CD14-positive monocyte (primary cell): Measurements from ENCODE around the gene XDH. TPM values are rescaled to one million over a fixed set of nuclear protein-coding genes. Genes with fewer than 3 reads are reported as not detected.

Source experiments
- DNase-seq, 3 donors: peaks; one replicate each; pipeline ENCODE4 v3.0.0-alpha.2; 2011 to 2022
- H2AFZ ChIP-seq: 2 replicates; pipeline ENCODE4 v1.6.0; 2012; ENCODE audit warnings: mild to moderate bottlenecking, low read depth, low read length, inconsistent platforms; ENCODE audit not compliant: insufficient read depth, poor library complexity, severe bottlenecking
- H3K27ac ChIP-seq, 2 donors: 1 replicate in 1 of 2; 2 replicates in 1 of 2; pipeline ENCODE4 v1.5.1; 2012 to 2013; ENCODE audit warnings: low read length in 2 of 2, control low read depth in 1 of 2, inconsistent platforms in 1 of 2, low read depth in 1 of 2, mild to moderate bottlenecking in 1 of 2
- H3K27me3 ChIP-seq, 2 donors: one replicate each; pipeline versions ENCODE4 v1.6.0 to v1.6.1; 2011 to 2013; ENCODE audit warnings: low read length in 2 of 2; ENCODE audit not compliant: control insufficient read depth in 2 of 2, insufficient read depth in 2 of 2
- H3K36me3 ChIP-seq, 2 donors: replicated peaks in 1 of 2; 1 replicate in 1 of 2; 2 replicates in 1 of 2; pipeline versions ENCODE4 v1.5.1 to v1.6.1; 2012 to 2013; ENCODE audit warnings: low read length in 2 of 2, control low read depth in 1 of 2, inconsistent platforms in 1 of 2, mild to moderate bottlenecking in 1 of 2; ENCODE audit not compliant: insufficient read depth in 2 of 2, control insufficient read depth in 1 of 2
- H3K4me1 ChIP-seq, 2 donors: 1 replicate in 1 of 2; 2 replicates in 1 of 2; pipeline versions ENCODE4 v1.5.1 to v1.6.1; 2012 to 2013; ENCODE audit warnings: low read length in 2 of 2, control low read depth in 1 of 2, inconsistent platforms in 1 of 2, mild to moderate bottlenecking in 1 of 2, moderate library complexity in 1 of 2; ENCODE audit not compliant: insufficient read depth in 2 of 2, control insufficient read depth in 1 of 2
- H3K4me2 ChIP-seq: replicated peaks from 2 replicates; pipeline ENCODE3; 2012; ENCODE audit warnings: low read length, moderate library complexity, mild to moderate bottlenecking; ENCODE audit not compliant: poor library complexity, severe bottlenecking; ENCODE audit errors: extremely low read depth
- H3K4me3 ChIP-seq, 3 experiments: fragments of 200-600 bp in 1 of 3; sonication (generic) in 1 of 3; replicated peaks in 1 of 3; 1 replicate in 2 of 3; 2 replicates in 1 of 3; pipeline ENCODE4 v1.5.1; 2011 to 2013; ENCODE audit warnings: low read length in 3 of 3, mild to moderate bottlenecking in 3 of 3, control low read depth in 2 of 3, low read depth in 2 of 3, inconsistent platforms in 1 of 3, moderate library complexity in 1 of 3
- H3K79me2 ChIP-seq: 2 replicates; pipeline ENCODE4 v1.6.0; 2012; ENCODE audit warnings: mild to moderate bottlenecking, control low read depth, inconsistent platforms, low read length, moderate library complexity; ENCODE audit not compliant: insufficient read depth
- H3K9ac ChIP-seq: 2 replicates; pipeline ENCODE4 v1.6.0; 2017; ENCODE audit warnings: low read length, mild to moderate bottlenecking; ENCODE audit not compliant: insufficient read depth, poor library complexity, severe bottlenecking
- H3K9me3 ChIP-seq, 2 donors: replicated peaks in 1 of 2; 1 replicate in 1 of 2; 2 replicates in 1 of 2; pipeline versions ENCODE4 v1.5.1 to v1.6.1; 2012 to 2013; ENCODE audit warnings: low read length in 2 of 2, control low read depth in 1 of 2; ENCODE audit not compliant: control insufficient read depth in 1 of 2, insufficient read depth in 1 of 2
- H4K20me1 ChIP-seq: 2 replicates; pipeline ENCODE4 v1.6.0; 2012; ENCODE audit warnings: mild to moderate bottlenecking, low read length, control low read depth, moderate library complexity; ENCODE audit not compliant: insufficient read depth
- H3K27ac Mint-ChIP-seq, 7 donors: one replicate each; pipeline ENCODE4 v1.8.0; 2020; ENCODE audit warnings: mild to moderate bottlenecking in 7 of 7, mixed read lengths in 7 of 7, moderate library complexity in 6 of 7, inconsistent platforms in 2 of 7
- H3K27me3 Mint-ChIP-seq, 3 donors: one replicate each; pipeline ENCODE4 v1.8.0; 2021 to 2022; ENCODE audit warnings: low read depth in 3 of 3, mild to moderate bottlenecking in 3 of 3, mixed read lengths in 3 of 3, moderate library complexity in 3 of 3, inconsistent platforms in 1 of 3
- H3K36me3 Mint-ChIP-seq, 2 donors: one replicate each; pipeline ENCODE4 v1.8.0; 2020; ENCODE audit warnings: mixed read lengths in 2 of 2, inconsistent platforms in 1 of 2, mild to moderate bottlenecking in 1 of 2
- H3K4me1 Mint-ChIP-seq: one replicate; pipeline ENCODE4 v1.8.0; 2020; ENCODE audit warnings: mild to moderate bottlenecking, mixed read lengths
- H3K4me3 Mint-ChIP-seq, 2 donors: one replicate each; pipeline ENCODE4 v1.8.0; 2020; ENCODE audit warnings: mild to moderate bottlenecking in 2 of 2, mixed read lengths in 2 of 2, moderate library complexity in 1 of 2
- H3K9me3 Mint-ChIP-seq, 7 donors: one replicate each; pipeline ENCODE4 v1.8.0; 2020 to 2022; ENCODE audit warnings: mixed read lengths in 7 of 7, mild to moderate bottlenecking in 6 of 7, moderate library complexity in 6 of 7, inconsistent platforms in 2 of 7
- CTCF ChIP-seq: fragments of 200-600 bp; IDR thresholded peaks from one replicate; pipeline ENCODE4 v1.8.0; 2022; ENCODE audit warnings: antibody characterized with exemption, mild to moderate bottlenecking
- WGBS: methylation state at CpG from one replicate; pipeline ENCODE4 v1.1.5; 2013; ENCODE audit warnings: missing lambda C conversion rate; ENCODE audit not compliant: insufficient coverage; 5-methylcytosine and 5-hydroxymethylcytosine counted together
- intact Hi-C, 2 donors: fragments of 100-400 bp; cut with micrococcal nuclease; formaldehyde crosslinking; loops; one replicate each; pipeline versions ENCODE4 v1.15.0 to v1.15.1; 2023
- polyA plus RNA-seq, 3 donors: library from polyadenylated mRNA; depleted of rRNA in 1 of 3; unstranded in 2 of 3; stranded (reverse) in 1 of 3; fragments of 300-500 nt in 2 of 3; fragments of >200 nt in 1 of 3; fragmentation: Illumina TruSeq in 2 of 3; gene quantifications; 1 replicate in 2 of 3; 2 replicates in 1 of 3; pipeline ENCODE4 v1.2.3, GENCODE V29; 2012 to 2021

Gene XDH
- polyA plus RNA-seq, 3 donors: not detected

GRCh38 chr2:31428001-31428418 is 13.5 kb upstream of the XDH start:
- H3K4me1 ChIP-seq: no peaks in the 10 kb centered on the region
- no peak overlapping the region for H3K9ac ChIP-seq
- no peak overlapping the region for H2AFZ ChIP-seq
- no peak for TF ChIP-seq CTCF
- H3K36me3 Mint-ChIP-seq: no peaks in the 10 kb centered on the region
- intact Hi-C loops: no loop called here
- H3K36me3 ChIP-seq: no peaks in the 10 kb centered on the region
- H3K4me1 Mint-ChIP-seq: no peaks in the 10 kb centered on the region
- no peak overlapping the region for H3K4me3 Mint-ChIP-seq
- peak overlapping the region in 1 of 7 donors; percentile 16 for H3K27ac Mint-ChIP-seq
- H3K27ac ChIP-seq: no peak overlapping the region
- 85% methylated on average over 2 of the region's 4 CpGs for WGBS
- H3K4me2 ChIP-seq: no peak overlapping the region
- H3K79me2 ChIP-seq: no peaks in the 10 kb centered on the region
- H3K4me3 ChIP-seq: no peak overlapping the region
- peaks cover 3 to 17% (median 5%) of the 10 kb centered on the region in 7 donors for H3K9me3 Mint-ChIP-seq
- H3K9me3 ChIP-seq: no peaks in the 10 kb centered on the region
- peaks cover 0 to 3% (median 2%) of the 10 kb centered on the region in 3 donors for H3K27me3 Mint-ChIP-seq
- no peaks in the 10 kb centered on the region for H3K27me3 ChIP-seq
- DNase-seq: no peak
- no peaks in the 10 kb centered on the region for H4K20me1 ChIP-seq

GRCh38 chr2:31426096-31426495 is 11.6 kb upstream of the XDH start:
- no peak overlapping the region for H3K4me2 ChIP-seq
- 100% methylated on average over 2 of the region's 8 CpGs for WGBS
- no peaks in the 10 kb centered on the region for H3K27me3 ChIP-seq
- Mint-ChIP-seq H3K9me3 (peaks cover 4 to 13% (median 5%) of the 10 kb centered on the region in 7 donors), H3K4me3 (no peak overlapping the region), H3K27me3 (peaks cover 0 to 3% (median 2%) of the 10 kb centered on the region in 3 donors), H3K4me1 (no peaks in the 10 kb centered on the region), H3K36me3 (no peaks in the 10 kb centered on the region), H3K27ac (no peak overlapping the region)
- intact Hi-C loops: no loop called here
- no peak for DNase-seq
- H3K4me1 ChIP-seq: no peaks in the 10 kb centered on the region
- no peak overlapping the region for H2AFZ ChIP-seq
- no peak overlapping the region for H3K4me3 ChIP-seq
- no peaks in the 10 kb centered on the region for H3K79me2 ChIP-seq
- H3K27ac ChIP-seq: no peak overlapping the region
- H3K9me3 ChIP-seq: peaks cover 0 to 1% of the 10 kb centered on the region in 2 donors
- H3K36me3 ChIP-seq: no peaks in the 10 kb centered on the region
- TF ChIP-seq CTCF: no peak
- no peak overlapping the region for H3K9ac ChIP-seq
- no peaks in the 10 kb centered on the region for H4K20me1 ChIP-seq
